ENCODE results near the gene STXBP1. TPM values are rescaled to one million over a fixed set of nuclear protein-coding genes. Genes with fewer than 3 reads are reported as not detected.

The STXBP1 gene
- total and polyA plus RNA-seq, 9 of the 15 experiments (the other 6 are each of a cell fraction or from before 2014, with no cell fraction given), result 4.6 to 35.1 (median 9.7) TPM

GRCh38 chr9:127603226-127603625 lies 8.9 kb upstream of the STXBP1 start:
- Histone ChIP-seq H2AFZ (ENCODE audit: low read depth, low read length) (peak overlapping the region; percentile 60; the same call in 1 of the 2 replicates), H3K9me3 (replicated peaks; ENCODE audit: control insufficient read depth, insufficient read depth, low read depth, low read length) (no peaks in the 10 kb centered on the region), H3K9me1 (ENCODE audit: control insufficient read depth, insufficient read depth, low read length) (no peaks in the 10 kb centered on the region), H3K27me3 (ENCODE audit: control insufficient read depth in 2 of 2, insufficient read depth in 2 of 2, low read length in 2 of 2) (no peaks in the 10 kb centered on the region), H3K27ac (ENCODE audit: extremely low read depth, low read depth, low read length) (no peak overlapping the region), H3K9ac (ENCODE audit: insufficient read depth in 1 of 2, low read depth in 2 of 2, low read length in 2 of 2) (no peak overlapping the region), H3K4me1 (replicated peaks in 1 of 2; ENCODE audit: control insufficient read depth in 2 of 2, insufficient read depth in 2 of 2, low read length in 2 of 2) (peaks cover 13 to 15% of the 10 kb centered on the region in 2 experiments; a peak in 4 of 5 replicates), H3K36me3 (ENCODE audit: control insufficient read depth, insufficient read depth, low read length) (no peaks in the 10 kb centered on the region), H3K79me2 (ENCODE audit: control insufficient read depth, insufficient read depth, low read length) (no peaks in the 10 kb centered on the region), H3K4me3 (no peak overlapping the region), H3K4me2 (ENCODE audit: insufficient read depth, low read length) (no peak overlapping the region), H4K20me1 (replicated peaks; ENCODE audit: control insufficient read depth, insufficient read depth, low read length) (no peaks in the 10 kb centered on the region)
- 63% methylated on average over 3 of the region's 3 CpGs for WGBS (ENCODE audit: insufficient coverage, low coverage, missing lambda C conversion rate)
- FAIRE-seq (no peak), DNase-seq (ENCODE audit: extremely low read depth in 1 of 4, low spot score in 3 of 4) (no peak), ATAC-seq (no peak)
- TF ChIP-seq PBX2 (CRISPR knock-in tag; IDR thresholded peaks at IDR 0.05; ENCODE audit: low read depth) (no peak), PBX2 (tag; conservative IDR thresholded peaks at IDR 0.05; ENCODE audit: low read depth) (0 out of 2 replicates have a peak, but pooled peaks have one; percentile 12), NR2C1 (IDR thresholded peaks at IDR 0.05) (no peak), NR2C1 (tag; IDR thresholded peaks at IDR 0.05) (0 out of 2 replicates have a peak, but pooled peaks have one; percentile 22), ZNF592 (IDR thresholded peaks at IDR 0.05) (0 out of 2 replicates have a peak, but pooled peaks have one; percentile 43), THRB (CRISPR knock-in tag; conservative IDR thresholded peaks at IDR 0.05) (no peak), DLX4 (CRISPR knock-in tag; IDR thresholded peaks at IDR 0.05) (no peak), SP1 (CRISPR knock-in tag; IDR thresholded peaks at IDR 0.05) (no peak), MBD1 (CRISPR knock-in tag; IDR thresholded peaks at IDR 0.05) (no peak), CREB3 (tag; conservative IDR thresholded peaks at IDR 0.05; ENCODE audit: low read depth) (0 out of 2 replicates have a peak, but pooled peaks have one; percentile 61)
- CTCF ChIA-PET (ENCODE audit: low intra/inter-chr PET ratio), result no interaction called here
- in situ Hi-C loops (cut with MboI), result no loop called here
- no TSS peak for BruUV-seq (replicated peaks)
- POLR2A ChIA-PET, result interaction anchor here (0.8 to 1.3 kb wide), 5 partner anchors 9 to 18 kb away, joined by 3 to 5 read pairs (median 4); partner anchors contain the start of gene STXBP1
- intact Hi-C loops (cut with micrococcal nuclease), result no loop called here

Measured in K562 (cell line).